Lung (tissue), 12 donors: ENCODE results near the gene POLD2. TPM values are rescaled to one million over a fixed set of nuclear protein-coding genes. Genes with fewer than 3 reads are reported as not detected.

Experiments
- ATAC-seq: fragments of 200-7000 bp; cut with Tn5 transposase; one replicate; pipeline ENCODE4 v1.9.1; 2020; ENCODE audit warnings: moderate number of reproducible peaks; ENCODE audit not compliant: insufficient read depth, low FRiP score
- DNase-seq, 3 donors: peaks; one replicate each; pipeline ENCODE4 v3.0.0-alpha.2; 2013 to 2017
- H3K27ac ChIP-seq, 2 donors: one replicate each; pipeline ENCODE4 v1.5.1; 2013; ENCODE audit warnings: mild to moderate bottlenecking in 2 of 2, moderate library complexity in 2 of 2, control low read depth in 1 of 2, inconsistent platforms in 1 of 2, low read depth in 1 of 2, low read length in 1 of 2
- H3K27me3 ChIP-seq, 3 donors: one replicate each; pipeline ENCODE4 v1.5.1; 2013; ENCODE audit warnings: low read length in 2 of 3; ENCODE audit not compliant: control insufficient read depth in 3 of 3, insufficient read depth in 3 of 3
- H3K36me3 ChIP-seq, 4 donors: one replicate each; pipeline ENCODE4 v1.5.1; 2013; ENCODE audit warnings: low read length in 4 of 4, mild to moderate bottlenecking in 1 of 4, moderate library complexity in 1 of 4; ENCODE audit not compliant: control insufficient read depth in 4 of 4, insufficient read depth in 4 of 4
- H3K4me1 ChIP-seq, 5 donors: one replicate each; pipeline ENCODE4 v1.5.1; 2013; ENCODE audit warnings: low read length in 5 of 5, mild to moderate bottlenecking in 2 of 5, moderate library complexity in 1 of 5; ENCODE audit not compliant: control insufficient read depth in 5 of 5, insufficient read depth in 5 of 5
- H3K4me3 ChIP-seq: one replicate; pipeline ENCODE4 v1.5.1; 2013; ENCODE audit warnings: mild to moderate bottlenecking, control low read depth, moderate library complexity
- H3K9ac ChIP-seq, 2 donors: one replicate each; pipeline ENCODE4 v1.5.1; 2013; ENCODE audit warnings: low read length in 2 of 2, control low read depth in 1 of 2; ENCODE audit not compliant: insufficient read depth in 1 of 2
- H3K9me3 ChIP-seq, 4 donors: one replicate each; pipeline ENCODE4 v1.5.1; 2013; ENCODE audit warnings: low read length in 3 of 4, mild to moderate bottlenecking in 1 of 4, moderate library complexity in 1 of 4; ENCODE audit not compliant: control insufficient read depth in 4 of 4, insufficient read depth in 3 of 4
- CTCF ChIP-seq: IDR thresholded peaks from 2 replicates; pipeline ENCODE4 v1.5.1; 2012; ENCODE audit warnings: mild to moderate bottlenecking; ENCODE audit errors: control extremely low read depth, extremely low read depth
- WGBS, 2 donors: extraction: QIAGEN DNeasy Blood & Tissue Kit; methylation state at CpG; one replicate each; pipeline ENCODE4 v1.1.7; 2013; 5-methylcytosine and 5-hydroxymethylcytosine counted together
- polyA plus RNA-seq, 2 donors: library from polyadenylated mRNA; stranded (reverse); fragments of 200-250 nt; gene quantifications; one replicate each; pipeline ENCODE4 v1.2.1, GENCODE V29; 2013
- total RNA-seq, 2 donors: library from RNA; depleted of rRNA in 1 of 2; stranded (reverse); fragments of >200 nt in 1 of 2; gene quantifications; one replicate each; pipeline ENCODE4 v1.2.1, GENCODE V29; 2014 to 2021
- donor health status: control.
- donor health status: control.
- donor health status: Bipolar disorder and iron deficiency.
- donor health status: healthy.
- donor health status: DM: yes; HTN: yes; CAD: no.

The POLD2 gene
- total and polyA plus RNA-seq, 4 donors, result 48.8 to 90.7 (median 71.3) TPM

GRCh38 chr7:44079331-44080021 is 43.9 kb downstream of the POLD2 start:
- Histone ChIP-seq H3K27me3 (no peaks in the 10 kb centered on the region), H3K9ac (no peak overlapping the region), H3K4me1 (peaks cover 0 to 12% (median 6%) of the 10 kb centered on the region in 5 donors), H3K4me3 (no peak overlapping the region), H3K36me3 (peaks cover 0 to 50% (median 21%) of the 10 kb centered on the region in 4 donors), H3K27ac (peak overlapping the region in 1 of 2 donors; percentile 35), H3K9me3 (peaks cover 0 to 3% (median 0%) of the 10 kb centered on the region in 4 donors)
- WGBS, 2 donors, result 89 to 93% methylated on average over 11 of the region's 11 CpGs
- TF ChIP-seq CTCF, result no peak
- DNase-seq (no peak), ATAC-seq (no peak)

- no peak for TF ChIP-seq CTCF
- Histone ChIP-seq H3K9ac (no peak overlapping the region), H3K27ac (peak overlapping the region in 1 of 2 donors; percentile 4), H3K4me3 (no peak overlapping the region), H3K4me1 (peaks cover 0 to 12% (median 6%) of the 10 kb centered on the region in 5 donors), H3K27me3 (no peaks in the 10 kb centered on the region), H3K9me3 (peaks cover 0 to 3% (median 0%) of the 10 kb centered on the region in 4 donors), H3K36me3 (peaks cover 0 to 58% (median 21%) of the 10 kb centered on the region in 4 donors)
- 87 to 92% methylated on average over 8 of the region's 8 CpGs for WGBS, 2 donors
- no peak for DNase-seq
- ATAC-seq, result no peak
Observed at GRCh38 chr7:44078521-44078920, 44.8 kb downstream of the POLD2 start.

GRCh38 chr7:44077681-44078091 is 45.7 kb downstream of the POLD2 start:
- no peak for TF ChIP-seq CTCF
- H3K36me3 ChIP-seq, result peaks cover 0 to 66% (median 21%) of the 10 kb centered on the region in 4 donors

More at GRCh38 chr7:44077681-44078091, 45.7 kb downstream of the POLD2 start:
- Histone ChIP-seq H3K9ac (no peak overlapping the region), H3K27ac (no peak overlapping the region), H3K4me1 (peaks cover 0 to 12% (median 6%) of the 10 kb centered on the region in 5 donors), H3K27me3 (no peaks in the 10 kb centered on the region), H3K4me3 (no peak overlapping the region), H3K9me3 (peaks cover 0 to 3% (median 0%) of the 10 kb centered on the region in 4 donors)
- WGBS, 2 donors, result 74 to 77% methylated on average over 5 of the region's 5 CpGs
- no peak for DNase-seq
- ATAC-seq, result no peak
